ENCODE data around the gene CREBL2. TPM values are rescaled to one million over a fixed set of nuclear protein-coding genes. Genes with fewer than 3 reads are reported as not detected.
"Not testable (repeated sequence)": the region's sequence is repeated elsewhere in the genome, so short reads cannot be mapped to it uniquely, and the experiment has no call there.

The CREBL2 gene
- total and polyA plus RNA-seq, 7 experiments from 2014 or later = 17.3 to 46.5 (median 35.9) TPM

GRCh38 chr12:12645968-12646367 is 34.3 kb downstream of the CREBL2 start:
- peaks cover 10 to 30% (median 15%) of the 10 kb centered on the region in 3 experiments for H3K9me3 ChIP-seq (ENCODE audit: control insufficient read depth in 2 of 3, low read length in 3 of 3)
- intact Hi-C loops (cut with micrococcal nuclease) = loop anchor here (1.0 to 5.0 kb wide), 7 partner anchors 34 to 270 kb away; partner anchors contain the start of genes CREBL2 (in 1 of the 2) and GPR19 (in 1 of the 2)
- DNase-seq; H3K4me1 ChIP-seq (ENCODE audit: control insufficient read depth in 2 of 2, insufficient read depth in 2 of 2, low read length in 2 of 2); H3K4me3 ChIP-seq (ENCODE audit: low read length); H3K4me3 Mint-ChIP-seq; ATAC-seq; H3K27me3 Mint-ChIP-seq; H3K27me3 ChIP-seq (ENCODE audit: control insufficient read depth in 2 of 2, insufficient read depth in 2 of 2, low read length in 2 of 2); H3K27ac ChIP-seq (ENCODE audit: low read depth, low read length): not testable (repeated sequence)
- peaks cover 0 to 12% (median 0%) of the 10 kb centered on the region in 3 experiments for H3K36me3 ChIP-seq (ENCODE audit: control insufficient read depth in 2 of 3, insufficient read depth in 3 of 3, low read length in 3 of 3)
- ChIA-PET POLR2A (interaction anchor here (0.6 to 2.3 kb wide), 11 partner anchors 10 to 288 kb away, joined by 3 to 17 read pairs (median 4); no protein-coding TSS in a partner anchor), CTCF (interaction anchor here (0.6 to 7.6 kb wide), 12 partner anchors 9 to 269 kb away, joined by 3 to 60 read pairs (median 4); no protein-coding TSS in a partner anchor)
- peaks cover 0 to 11% (median 3%) of the 10 kb centered on the region in 7 donors for H3K4me1 Mint-ChIP-seq
- H3K27ac Mint-ChIP-seq = peak overlapping the region in 2 of 9 donors; percentile 42 to 79
- H3K36me3 Mint-ChIP-seq = peaks cover 18 to 60% (median 32%) of the 10 kb centered on the region in 5 donors
- H3K9me3 Mint-ChIP-seq = peaks cover 9 to 45% (median 29%) of the 10 kb centered on the region in 11 donors

DNA sequence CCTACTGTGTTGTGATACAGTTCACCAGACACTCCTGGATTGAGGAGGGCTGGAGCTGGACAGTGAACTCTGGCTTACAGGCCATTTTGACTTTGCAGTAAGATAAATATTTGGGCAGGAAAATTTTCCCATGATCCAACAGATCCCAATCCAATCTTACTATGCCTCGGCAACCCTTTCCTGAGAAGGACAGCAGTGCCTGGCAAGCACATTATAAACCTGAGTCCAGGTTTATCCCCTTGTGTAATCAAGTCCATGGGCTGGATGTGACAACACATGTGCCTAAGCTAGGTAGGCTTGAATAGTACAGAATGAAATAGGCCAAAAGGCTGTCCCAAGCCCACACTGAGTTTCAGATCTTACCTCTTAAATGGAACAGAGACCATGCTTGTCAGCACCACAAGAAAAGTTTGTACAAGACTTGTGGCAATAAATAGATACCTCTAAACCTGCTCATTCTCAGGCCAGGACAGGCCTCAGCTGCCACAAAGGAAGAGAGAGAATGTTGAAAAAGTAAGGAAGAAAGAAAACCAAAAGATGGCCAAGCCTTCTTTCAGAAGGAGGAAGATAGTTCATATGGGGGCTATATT is 34.9 kb downstream of the CREBL2 start:
- Mint-ChIP-seq H3K27ac (peak overlapping the region in 2 of 9 donors; percentile 38 to 64), H3K36me3 (peaks cover 22 to 65% (median 32%) of the 10 kb centered on the region in 5 donors)
- CTCF ChIA-PET = interaction anchor here (1.2 to 7.6 kb wide), 8 partner anchors 8 to 270 kb away, joined by 4 to 60 read pairs (median 7); no protein-coding TSS in a partner anchor

GRCh38 chr12:12648284-12648683 is 36.6 kb downstream of the CREBL2 start:
- ChIA-PET CTCF (interaction anchor here (1.4 to 7.6 kb wide), 2 partner anchors 10 to 88 kb away, joined by 3 to 60 read pairs; no protein-coding TSS in a partner anchor), POLR2A (interaction anchor here (1.0 kb wide), 2 partner anchors 67 to 290 kb away, joined by 3 to 4 read pairs; no protein-coding TSS in a partner anchor)
- Histone ChIP-seq H3K27ac (ENCODE audit: low read depth, low read length) (no peak overlapping the region), H3K36me3 (ENCODE audit: control insufficient read depth in 2 of 3, insufficient read depth in 3 of 3, low read length in 3 of 3) (peaks cover 0 to 4% (median 0%) of the 10 kb centered on the region in 3 experiments), H3K4me1 (ENCODE audit: control insufficient read depth in 2 of 2, insufficient read depth in 2 of 2, low read length in 2 of 2) (no peaks in the 10 kb centered on the region), H3K4me3 (ENCODE audit: low read length) (no peak overlapping the region), H3K9me3 (ENCODE audit: control insufficient read depth in 2 of 3, low read length in 3 of 3) (peaks cover 10 to 30% (median 15%) of the 10 kb centered on the region in 3 experiments), H3K27me3 (ENCODE audit: control insufficient read depth in 2 of 2, insufficient read depth in 2 of 2, low read length in 2 of 2) (no peaks in the 10 kb centered on the region)
- DNase-seq (no peak), ATAC-seq (no peak)
- intact Hi-C loops (cut with micrococcal nuclease) = loop anchor here (5.0 kb wide), 2 partner anchors 36 to 49 kb away; partner anchors contain the start of genes CREBL2 (in 1 of the 2) and GPR19 (in 1 of the 2)
- H3K9me3 Mint-ChIP-seq = peaks cover 9 to 54% (median 30%) of the 10 kb centered on the region in 11 donors
- peaks cover 15 to 58% (median 28%) of the 10 kb centered on the region in 5 donors for H3K36me3 Mint-ChIP-seq
- H3K27ac Mint-ChIP-seq = peak overlapping the region in 1 of 9 donors; percentile 26
- no peak overlapping the region for H3K4me3 Mint-ChIP-seq
- H3K4me1 Mint-ChIP-seq = peaks cover 0 to 23% (median 5%) of the 10 kb centered on the region in 7 donors
- H3K27me3 Mint-ChIP-seq = no peaks in the 10 kb centered on the region

More for the DNA sequence above, 34.9 kb downstream of the CREBL2 start:
- peaks cover 0 to 12% (median 0%) of the 10 kb centered on the region in 3 experiments for H3K36me3 ChIP-seq (ENCODE audit: control insufficient read depth in 2 of 3, insufficient read depth in 3 of 3, low read length in 3 of 3)
- H3K27me3 Mint-ChIP-seq = no peaks in the 10 kb centered on the region
- ATAC-seq (no peak), DNase-seq (no peak)
- H3K4me1 ChIP-seq (ENCODE audit: control insufficient read depth in 2 of 2, insufficient read depth in 2 of 2, low read length in 2 of 2) = no peaks in the 10 kb centered on the region
- no peak overlapping the region for H3K27ac ChIP-seq (ENCODE audit: low read depth, low read length)
- intact Hi-C loops (cut with micrococcal nuclease) = loop anchor here (5.0 kb wide), 2 partner anchors 34 to 51 kb away; partner anchors contain the start of genes CREBL2 (in 1 of the 2) and GPR19 (in 1 of the 2)
- H3K4me1 Mint-ChIP-seq = peaks cover 0 to 16% (median 3%) of the 10 kb centered on the region in 7 donors
- H3K4me3 ChIP-seq (ENCODE audit: low read length) = no peak overlapping the region
- POLR2A ChIA-PET = interaction anchor here (0.9 to 2.3 kb wide), 8 partner anchors 13 to 288 kb away, joined by 3 to 17 read pairs (median 4); no protein-coding TSS in a partner anchor
- peak overlapping the region in 1 of 10 donors; percentile 32 for H3K4me3 Mint-ChIP-seq
- H3K9me3 Mint-ChIP-seq = peaks cover 9 to 49% (median 30%) of the 10 kb centered on the region in 11 donors
- no peaks in the 10 kb centered on the region for H3K27me3 ChIP-seq (ENCODE audit: control insufficient read depth in 2 of 2, insufficient read depth in 2 of 2, low read length in 2 of 2)
- H3K9me3 ChIP-seq (ENCODE audit: control insufficient read depth in 2 of 3, low read length in 3 of 3) = peaks cover 10 to 30% (median 15%) of the 10 kb centered on the region in 3 experiments

DNA sequence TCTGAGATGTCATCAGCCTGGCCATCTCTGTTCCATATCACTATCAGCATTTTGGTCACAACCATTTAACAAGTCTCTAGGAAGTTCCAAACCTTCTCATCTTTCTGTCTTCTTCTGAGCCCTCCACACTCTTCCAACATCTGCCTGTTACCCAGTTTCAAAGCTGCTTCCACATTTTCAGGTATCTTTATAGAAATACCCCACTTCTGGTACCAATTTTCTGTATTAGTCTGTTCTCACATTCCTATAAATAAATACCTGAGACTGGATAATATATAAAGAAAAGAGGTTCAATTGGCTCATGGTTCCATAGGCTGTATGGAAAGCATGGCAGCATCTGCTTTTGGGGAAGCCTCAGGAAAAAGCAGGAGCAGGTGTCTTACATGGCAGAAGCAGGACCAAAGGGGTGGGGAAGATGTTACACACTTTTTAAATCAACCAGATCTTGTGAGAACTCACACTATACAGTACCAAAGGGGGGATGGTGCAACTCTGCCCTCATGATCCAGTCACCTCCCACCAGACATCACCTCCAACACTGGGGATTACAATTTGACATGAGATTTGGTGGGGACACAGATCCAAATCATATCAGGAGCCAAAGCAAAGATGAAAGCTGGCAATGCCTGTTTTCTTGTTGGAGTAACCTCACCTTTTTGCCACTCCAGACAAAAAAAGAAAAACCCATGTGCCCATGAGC is 37.4 kb downstream of the CREBL2 start:
- Histone ChIP-seq H3K9me3 (ENCODE audit: control insufficient read depth in 2 of 3, low read length in 3 of 3) (peaks cover 10 to 30% (median 15%) of the 10 kb centered on the region in 3 experiments), H3K4me3 (ENCODE audit: low read length) (no peak overlapping the region), H3K4me1 (ENCODE audit: control insufficient read depth in 2 of 2, insufficient read depth in 2 of 2, low read length in 2 of 2) (no peaks in the 10 kb centered on the region), H3K27me3 (ENCODE audit: control insufficient read depth in 2 of 2, insufficient read depth in 2 of 2, low read length in 2 of 2) (no peaks in the 10 kb centered on the region), H3K36me3 (ENCODE audit: control insufficient read depth in 2 of 3, insufficient read depth in 3 of 3, low read length in 3 of 3) (no peaks in the 10 kb centered on the region), H3K27ac (ENCODE audit: low read depth, low read length) (no peak overlapping the region)
- Mint-ChIP-seq H3K4me3 (peak overlapping the region in 1 of 10 donors; percentile 13), H3K4me1 (peaks cover 0 to 23% (median 5%) of the 10 kb centered on the region in 7 donors), H3K36me3 (peaks cover 14 to 52% (median 27%) of the 10 kb centered on the region in 5 donors), H3K27ac (peak overlapping the region in 1 of 9 donors; percentile 26), H3K9me3 (peaks cover 9 to 54% (median 30%) of the 10 kb centered on the region in 11 donors), H3K27me3 (no peaks in the 10 kb centered on the region)
- DNase-seq (no peak), ATAC-seq (no peak)
- ChIA-PET POLR2A (interaction anchor here (0.6 to 0.7 kb wide), 2 partner anchors 67 to 124 kb away, joined by 3 read pairs; no protein-coding TSS in a partner anchor), CTCF (interaction anchor here (2.3 kb wide), 1 partner anchor 88 kb away, joined by 7 read pairs; no protein-coding TSS in a partner anchor)
- intact Hi-C loops (cut with micrococcal nuclease) = loop anchor here (5.0 kb wide), 2 partner anchors 37 to 48 kb away; partner anchors contain the start of genes CREBL2 (in 1 of the 2) and GPR19 (in 1 of the 2)

DNA sequence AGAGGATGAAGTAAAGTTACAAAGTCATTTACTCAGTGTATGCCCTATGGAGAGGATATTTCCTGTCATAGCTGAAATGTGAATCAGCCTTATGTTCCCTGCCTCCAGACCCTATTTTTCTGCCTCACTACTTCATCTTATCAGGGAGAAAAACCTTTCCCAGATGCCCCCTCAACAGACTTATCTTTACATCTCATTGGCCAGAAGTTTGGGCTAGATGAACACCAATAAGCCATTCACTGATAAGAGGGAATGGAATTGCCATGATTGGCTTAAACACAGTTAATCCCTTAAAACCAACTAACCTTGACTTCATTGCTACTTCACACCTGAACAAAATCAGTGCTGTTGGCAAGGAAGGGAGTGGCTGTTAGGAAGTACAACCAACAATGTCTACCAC is 40.1 kb downstream of the CREBL2 start:
- H3K27ac Mint-ChIP-seq = no peak overlapping the region

More for the DNA sequence above, 40.1 kb downstream of the CREBL2 start:
- ChIA-PET POLR2A (interaction anchor here (0.7 to 1.4 kb wide), 4 partner anchors 9 to 245 kb away, joined by 3 to 5 read pairs (median 4); no protein-coding TSS in a partner anchor), CTCF (interaction anchor here (0.6 kb wide), 1 partner anchor 42 kb away, joined by 3 read pairs; no protein-coding TSS in a partner anchor)
- Histone ChIP-seq H3K27ac (ENCODE audit: low read depth, low read length) (no peak overlapping the region), H3K9me3 (ENCODE audit: control insufficient read depth in 2 of 3, low read length in 3 of 3) (peaks cover 10 to 30% (median 15%) of the 10 kb centered on the region in 3 experiments), H3K27me3 (ENCODE audit: control insufficient read depth in 2 of 2, insufficient read depth in 2 of 2, low read length in 2 of 2) (no peaks in the 10 kb centered on the region), H3K36me3 (ENCODE audit: control insufficient read depth in 2 of 3, insufficient read depth in 3 of 3, low read length in 3 of 3) (no peaks in the 10 kb centered on the region), H3K4me1 (ENCODE audit: control insufficient read depth in 2 of 2, insufficient read depth in 2 of 2, low read length in 2 of 2) (no peaks in the 10 kb centered on the region), H3K4me3 (ENCODE audit: low read length) (no peak overlapping the region)
- Mint-ChIP-seq H3K27me3 (no peaks in the 10 kb centered on the region), H3K4me3 (no peak overlapping the region), H3K9me3 (peaks cover 9 to 50% (median 30%) of the 10 kb centered on the region in 11 donors), H3K36me3 (peaks cover 12 to 45% (median 25%) of the 10 kb centered on the region in 5 donors), H3K4me1 (peaks cover 0 to 20% (median 13%) of the 10 kb centered on the region in 7 donors)
- no peak for ATAC-seq
- intact Hi-C loops (cut with micrococcal nuclease) = no loop called here
- no peak for DNase-seq

Data from naive thymus-derived CD4-positive, alpha-beta T cell (primary cell).